Activated B cell treated with CpG ODN at 0.5 μM for 24 hours (primary cell): ENCODE measurements around the gene TMEM82. TPM values are rescaled to one million over a fixed set of nuclear protein-coding genes. Genes with fewer than 3 reads are reported as not detected.

ENCODE experiments used
- ATAC-seq: fragments of 200-7000 bp; cut with Tn5 transposase; one replicate; pipeline ENCODE4 v1.10.0; 2021; ENCODE audit warnings: low read depth, mild to moderate bottlenecking, moderate library complexity
- CTCF ChIA-PET: fragments of 350-600 bp; sonication (Branson Sonifier 250); formaldehyde crosslinking; loops from one replicate; lab custom pipeline; 2021; ENCODE audit warnings: antibody characterized with exemption; lab: Charles Lee
- POLR2A ChIA-PET: fragments of 350-600 bp; sonication (Branson Sonifier 250); formaldehyde crosslinking; loops from one replicate; lab custom pipeline; 2021; ENCODE audit warnings: antibody characterized with exemption; lab: Charles Lee
- DNase-seq: peaks from one replicate; pipeline ENCODE4 v3.0.0; 2022
- H3K27ac Mint-ChIP-seq: one replicate; pipeline ENCODE4 v1.8.0; 2020; ENCODE audit warnings: mixed read lengths
- H3K27me3 Mint-ChIP-seq: one replicate; pipeline ENCODE4 v1.8.0; 2021; ENCODE audit warnings: mixed read lengths
- H3K36me3 Mint-ChIP-seq: one replicate; pipeline ENCODE4 v1.8.0; 2021; ENCODE audit warnings: low read depth, mixed read lengths
- H3K4me1 Mint-ChIP-seq: one replicate; pipeline ENCODE4 v1.8.0; 2021; ENCODE audit warnings: mixed read lengths
- H3K4me3 Mint-ChIP-seq: one replicate; pipeline ENCODE4 v1.8.0; 2020; ENCODE audit warnings: mild to moderate bottlenecking, mixed read lengths
- H3K9me3 Mint-ChIP-seq: one replicate; pipeline ENCODE4 v1.8.0; 2020; ENCODE audit warnings: mixed read lengths
- CTCF ChIP-seq: fragments of 200-600 bp; IDR thresholded peaks from one replicate; pipeline ENCODE4 v1.8.0; 2022; ENCODE audit warnings: antibody characterized with exemption, mild to moderate bottlenecking
- intact Hi-C: fragments of 100-400 bp; cut with micrococcal nuclease; formaldehyde crosslinking; loops from one replicate; pipeline ENCODE4 v1.15.1; 2024
- total RNA-seq: library from RNA; stranded (reverse); gene quantifications from 2 replicates; pipeline ENCODE4 v1.2.3, GENCODE V29; 2022

Gene TMEM82
- total RNA-seq, 1 donor from 2014 or later: not detected

GRCh38 chr1:15727866-15728534 is 14.3 kb upstream of the TMEM82 start:
- Mint-ChIP-seq H3K27ac (no peak overlapping the region), H3K4me3 (no peak overlapping the region), H3K27me3 (no peaks in the 10 kb centered on the region), H3K9me3 (no peaks in the 10 kb centered on the region), H3K36me3 (peaks cover 76% of the 10 kb centered on the region), H3K4me1 (no peaks in the 10 kb centered on the region)
- POLR2A ChIA-PET: no interaction called here
- no peak for ATAC-seq
- TF ChIP-seq CTCF: no peak
- DNase-seq: no peak
- CTCF ChIA-PET: no interaction called here
- intact Hi-C loops: no loop called here

GRCh38 chr1:15728937-15729657 is 13.2 kb upstream of the TMEM82 start:
- no peak for DNase-seq
- H3K4me1 Mint-ChIP-seq: no peaks in the 10 kb centered on the region
- no peaks in the 10 kb centered on the region for H3K27me3 Mint-ChIP-seq
- ChIA-PET CTCF (no interaction called here), POLR2A (no interaction called here)
- TF ChIP-seq CTCF: no peak
- ATAC-seq: no peak
- H3K4me3 Mint-ChIP-seq: no peak overlapping the region
- H3K27ac Mint-ChIP-seq: no peak overlapping the region
- no peaks in the 10 kb centered on the region for H3K9me3 Mint-ChIP-seq
- peaks cover 79% of the 10 kb centered on the region for H3K36me3 Mint-ChIP-seq
- intact Hi-C loops: no loop called here

- no peak for ATAC-seq
- no peaks in the 10 kb centered on the region for H3K27me3 Mint-ChIP-seq
- DNase-seq: no peak
- peaks cover 3% of the 10 kb centered on the region for H3K4me1 Mint-ChIP-seq
- CTCF ChIA-PET: no interaction called here
- no peak overlapping the region for H3K27ac Mint-ChIP-seq
- POLR2A ChIA-PET: interaction anchor here (1.0 kb wide), 1 partner anchor 8 kb away, joined by 3 read pairs; no protein-coding TSS in a partner anchor
- no peaks in the 10 kb centered on the region for H3K9me3 Mint-ChIP-seq
- intact Hi-C loops: no loop called here
- TF ChIP-seq CTCF: no peak
- peaks cover 78% of the 10 kb centered on the region for H3K36me3 Mint-ChIP-seq
- H3K4me3 Mint-ChIP-seq: no peak overlapping the region
Measured at GRCh38 chr1:15730423-15730822, 11.9 kb upstream of the TMEM82 start.

- no peak for ATAC-seq
- intact Hi-C loops: no loop called here
- Mint-ChIP-seq H3K4me1 (peaks cover 5% of the 10 kb centered on the region), H3K9me3 (no peaks in the 10 kb centered on the region), H3K4me3 (no peak overlapping the region), H3K36me3 (peaks cover 74% of the 10 kb centered on the region), H3K27ac (no peak overlapping the region), H3K27me3 (no peaks in the 10 kb centered on the region)
- CTCF ChIA-PET: no interaction called here
- POLR2A ChIA-PET: interaction anchor here (1.0 kb wide), 1 partner anchor 9 kb away, joined by 3 read pairs; no protein-coding TSS in a partner anchor
- TF ChIP-seq CTCF: no peak
- no peak for DNase-seq
Measured at GRCh38 chr1:15730936-15731335, 11.4 kb upstream of the TMEM82 start.
